ENCODE data around the gene OLIG2.

OLIG2 gene

DNA sequence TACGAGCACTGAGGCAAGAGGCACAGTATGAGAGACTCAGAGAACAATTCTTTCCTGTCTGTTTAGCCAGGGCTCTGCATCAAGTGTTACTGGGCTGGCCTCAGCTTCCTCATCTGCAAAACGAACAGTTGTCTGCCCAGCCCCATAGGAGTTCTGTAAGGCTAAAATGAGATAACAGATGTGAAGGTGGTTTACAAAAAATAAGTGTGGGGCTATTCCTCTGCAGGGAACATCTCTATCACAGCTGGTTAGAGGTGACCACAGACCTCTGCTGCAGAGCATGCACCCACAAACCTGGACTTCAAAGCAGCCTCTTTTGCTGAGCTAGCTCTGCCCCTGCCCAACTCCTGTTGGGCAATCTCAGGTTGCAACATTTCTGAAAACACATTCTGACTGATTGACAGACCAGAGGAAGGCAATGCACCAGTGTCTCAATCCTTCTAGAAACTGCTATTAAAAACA, 33.7 kb downstream of the OLIG2 start:
- ATAC-seq, result no peak
- TF ChIP-seq OSR1 (CRISPR knock-in tag; IDR thresholded peaks at IDR 0.05), result no peak
- TF ChIP-seq ZFP3 (CRISPR knock-in tag; IDR thresholded peaks at IDR 0.05), result no peak
- TF ChIP-seq, protein P1, sequence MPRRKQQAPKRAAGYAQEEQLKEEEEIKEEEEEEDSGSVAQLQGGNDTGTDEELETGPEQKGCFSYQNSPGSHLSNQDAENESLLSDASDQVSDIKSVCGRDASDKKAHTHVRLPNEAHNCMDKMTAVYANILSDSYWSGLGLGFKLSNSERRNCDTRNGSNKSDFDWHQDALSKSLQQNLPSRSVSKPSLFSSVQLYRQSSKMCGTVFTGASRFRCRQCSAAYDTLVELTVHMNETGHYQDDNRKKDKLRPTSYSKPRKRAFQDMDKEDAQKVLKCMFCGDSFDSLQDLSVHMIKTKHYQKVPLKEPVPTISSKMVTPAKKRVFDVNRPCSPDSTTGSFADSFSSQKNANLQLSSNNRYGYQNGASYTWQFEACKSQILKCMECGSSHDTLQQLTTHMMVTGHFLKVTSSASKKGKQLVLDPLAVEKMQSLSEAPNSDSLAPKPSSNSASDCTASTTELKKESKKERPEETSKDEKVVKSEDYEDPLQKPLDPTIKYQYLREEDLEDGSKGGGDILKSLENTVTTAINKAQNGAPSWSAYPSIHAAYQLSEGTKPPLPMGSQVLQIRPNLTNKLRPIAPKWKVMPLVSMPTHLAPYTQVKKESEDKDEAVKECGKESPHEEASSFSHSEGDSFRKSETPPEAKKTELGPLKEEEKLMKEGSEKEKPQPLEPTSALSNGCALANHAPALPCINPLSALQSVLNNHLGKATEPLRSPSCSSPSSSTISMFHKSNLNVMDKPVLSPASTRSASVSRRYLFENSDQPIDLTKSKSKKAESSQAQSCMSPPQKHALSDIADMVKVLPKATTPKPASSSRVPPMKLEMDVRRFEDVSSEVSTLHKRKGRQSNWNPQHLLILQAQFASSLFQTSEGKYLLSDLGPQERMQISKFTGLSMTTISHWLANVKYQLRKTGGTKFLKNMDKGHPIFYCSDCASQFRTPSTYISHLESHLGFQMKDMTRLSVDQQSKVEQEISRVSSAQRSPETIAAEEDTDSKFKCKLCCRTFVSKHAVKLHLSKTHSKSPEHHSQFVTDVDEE (CRISPR knock-in tag; IDR thresholded peaks at IDR 0.05), result no peak
- TF ChIP-seq ISL1 (CRISPR knock-in tag; IDR thresholded peaks at IDR 0.05), result no peak
- TF ChIP-seq TCF4 (CRISPR knock-in tag; IDR thresholded peaks at IDR 0.05; ENCODE audit: borderline replicate concordance), result no peak
- no peak for TF ChIP-seq ZFP30 (CRISPR knock-in tag; IDR thresholded peaks at IDR 0.05)
- no peak for TF ChIP-seq TOX (CRISPR knock-in tag; IDR thresholded peaks at IDR 0.05; ENCODE audit: borderline replicate concordance)
- no peak for TF ChIP-seq GLIS3 (CRISPR knock-in tag; IDR thresholded peaks at IDR 0.05)

DNA sequence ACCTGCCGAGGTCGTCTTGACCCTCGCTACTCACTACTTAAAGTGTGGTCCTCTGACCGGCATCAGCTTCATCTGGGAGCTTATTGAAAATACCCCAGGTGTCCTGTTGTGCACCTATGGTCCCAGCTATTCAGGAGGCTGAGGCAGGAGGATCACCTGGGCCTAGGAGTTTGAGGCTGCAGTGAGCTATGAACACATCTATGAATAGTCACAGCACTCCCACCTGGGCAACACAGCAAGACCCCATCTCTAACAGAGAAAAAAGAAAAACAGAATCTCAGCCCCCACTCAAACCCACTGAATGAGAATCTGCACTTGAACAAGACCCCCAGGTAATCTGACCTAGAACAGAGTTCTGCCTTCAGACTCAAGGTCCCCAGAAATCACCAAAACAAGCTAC, 35.5 kb downstream of the OLIG2 start:
- no peak for TF ChIP-seq SNAI2 (CRISPR knock-in tag; IDR thresholded peaks at IDR 0.05)
- TF ChIP-seq, protein P2, sequence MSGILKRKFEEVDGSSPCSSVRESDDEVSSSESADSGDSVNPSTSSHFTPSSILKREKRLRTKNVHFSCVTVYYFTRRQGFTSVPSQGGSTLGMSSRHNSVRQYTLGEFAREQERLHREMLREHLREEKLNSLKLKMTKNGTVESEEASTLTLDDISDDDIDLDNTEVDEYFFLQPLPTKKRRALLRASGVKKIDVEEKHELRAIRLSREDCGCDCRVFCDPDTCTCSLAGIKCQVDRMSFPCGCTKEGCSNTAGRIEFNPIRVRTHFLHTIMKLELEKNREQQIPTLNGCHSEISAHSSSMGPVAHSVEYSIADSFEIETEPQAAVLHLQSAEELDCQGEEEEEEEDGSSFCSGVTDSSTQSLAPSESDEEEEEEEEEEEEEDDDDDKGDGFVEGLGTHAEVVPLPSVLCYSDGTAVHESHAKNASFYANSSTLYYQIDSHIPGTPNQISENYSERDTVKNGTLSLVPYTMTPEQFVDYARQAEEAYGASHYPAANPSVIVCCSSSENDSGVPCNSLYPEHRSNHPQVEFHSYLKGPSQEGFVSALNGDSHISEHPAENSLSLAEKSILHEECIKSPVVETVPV (CRISPR knock-in tag; IDR thresholded peaks at IDR 0.05), result no peak
- no peak for ATAC-seq

DNA sequence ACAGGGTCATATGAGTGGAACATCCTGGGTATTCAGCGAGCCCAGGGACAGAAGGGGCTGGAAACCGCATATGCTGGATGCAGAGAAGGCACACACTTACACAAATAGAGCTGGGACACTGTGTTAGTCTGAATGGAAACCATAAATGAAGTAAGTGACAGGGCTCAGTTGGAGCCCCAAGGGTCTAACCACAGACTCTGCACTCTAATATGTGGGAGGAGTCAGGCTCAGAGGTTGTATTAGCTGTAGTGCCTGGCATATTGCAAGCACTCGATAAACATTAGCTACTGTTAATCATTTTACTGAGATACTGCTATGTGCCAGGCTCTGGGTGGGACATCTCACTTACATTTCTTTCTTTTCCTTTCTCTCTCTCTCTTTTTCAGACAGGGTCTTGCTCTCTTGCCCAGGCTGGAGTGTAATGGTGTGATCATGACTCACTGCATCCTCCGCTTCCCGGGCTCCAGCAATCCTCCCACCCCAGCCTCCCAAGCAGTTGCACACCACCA, 37.7 kb downstream of the OLIG2 start:
- TF ChIP-seq, protein P3, sequence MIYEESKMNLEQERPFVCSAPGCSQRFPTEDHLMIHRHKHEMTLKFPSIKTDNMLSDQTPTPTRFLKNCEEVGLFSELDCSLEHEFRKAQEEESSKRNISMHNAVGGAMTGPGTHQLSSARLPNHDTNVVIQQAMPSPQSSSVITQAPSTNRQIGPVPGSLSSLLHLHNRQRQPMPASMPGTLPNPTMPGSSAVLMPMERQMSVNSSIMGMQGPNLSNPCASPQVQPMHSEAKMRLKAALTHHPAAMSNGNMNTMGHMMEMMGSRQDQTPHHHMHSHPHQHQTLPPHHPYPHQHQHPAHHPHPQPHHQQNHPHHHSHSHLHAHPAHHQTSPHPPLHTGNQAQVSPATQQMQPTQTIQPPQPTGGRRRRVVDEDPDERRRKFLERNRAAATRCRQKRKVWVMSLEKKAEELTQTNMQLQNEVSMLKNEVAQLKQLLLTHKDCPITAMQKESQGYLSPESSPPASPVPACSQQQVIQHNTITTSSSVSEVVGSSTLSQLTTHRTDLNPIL (CRISPR knock-in tag; IDR thresholded peaks at IDR 0.05; ENCODE audit: low read depth), result no peak
- TF ChIP-seq ZNF70 (CRISPR knock-in tag; IDR thresholded peaks at IDR 0.05) (no peak), ISL1 (CRISPR knock-in tag; IDR thresholded peaks at IDR 0.05) (no peak), ZC3H10 (CRISPR knock-in tag; IDR thresholded peaks at IDR 0.05) (no peak), CSDC2 (CRISPR knock-in tag; IDR thresholded peaks at IDR 0.05) (no peak), RARB (CRISPR knock-in tag; IDR thresholded peaks at IDR 0.05) (no peak), PPARA (CRISPR knock-in tag; IDR thresholded peaks at IDR 0.05; ENCODE audit: borderline replicate concordance) (no peak), BACH2 (CRISPR knock-in tag; IDR thresholded peaks at IDR 0.05; ENCODE audit: borderline replicate concordance) (no peak), ZNF565 (CRISPR knock-in tag; conservative IDR thresholded peaks at IDR 0.05; ENCODE audit: low read depth) (no peak), TOX (CRISPR knock-in tag; IDR thresholded peaks at IDR 0.05; ENCODE audit: borderline replicate concordance) (no peak), ARNTL (CRISPR knock-in tag; IDR thresholded peaks at IDR 0.05; ENCODE audit: borderline replicate concordance, low read depth) (no peak), SNAI2 (CRISPR knock-in tag; IDR thresholded peaks at IDR 0.05) (no peak), ZNF8 (CRISPR knock-in tag; IDR thresholded peaks at IDR 0.05) (no peak), TCF4 (CRISPR knock-in tag; IDR thresholded peaks at IDR 0.05; ENCODE audit: borderline replicate concordance) (no peak), ZFP3 (CRISPR knock-in tag; IDR thresholded peaks at IDR 0.05) (no peak), ZFP30 (CRISPR knock-in tag; IDR thresholded peaks at IDR 0.05) (no peak)
- TF ChIP-seq, protein P4, sequence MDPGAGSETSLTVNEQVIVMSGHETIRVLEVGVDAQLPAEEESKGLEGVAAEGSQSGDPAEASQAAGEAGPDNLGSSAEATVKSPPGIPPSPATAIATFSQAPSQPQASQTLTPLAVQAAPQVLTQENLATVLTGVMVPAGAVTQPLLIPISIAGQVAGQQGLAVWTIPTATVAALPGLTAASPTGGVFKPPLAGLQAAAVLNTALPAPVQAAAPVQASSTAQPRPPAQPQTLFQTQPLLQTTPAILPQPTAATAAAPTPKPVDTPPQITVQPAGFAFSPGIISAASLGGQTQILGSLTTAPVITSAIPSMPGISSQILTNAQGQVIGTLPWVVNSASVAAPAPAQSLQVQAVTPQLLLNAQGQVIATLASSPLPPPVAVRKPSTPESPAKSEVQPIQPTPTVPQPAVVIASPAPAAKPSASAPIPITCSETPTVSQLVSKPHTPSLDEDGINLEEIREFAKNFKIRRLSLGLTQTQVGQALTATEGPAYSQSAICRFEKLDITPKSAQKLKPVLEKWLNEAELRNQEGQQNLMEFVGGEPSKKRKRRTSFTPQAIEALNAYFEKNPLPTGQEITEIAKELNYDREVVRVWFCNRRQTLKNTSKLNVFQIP (CRISPR knock-in tag; IDR thresholded peaks at IDR 0.05; ENCODE audit: borderline replicate concordance, low read depth), result no peak
- TF ChIP-seq, protein P1 (CRISPR knock-in tag; IDR thresholded peaks at IDR 0.05), result no peak
- ATAC-seq, result no peak
